Mucosa of descending colon (tissue), 3 donors: ENCODE results near the gene CD69. TPM values are rescaled to one million over a fixed set of nuclear protein-coding genes. Genes with fewer than 3 reads are reported as not detected.

Source experiments
- ATAC-seq: fragments of 200-7000 bp; cut with Tn5 transposase; one replicate; pipeline ENCODE4 v1.9.1; 2020; ENCODE audit warnings: mild to moderate bottlenecking, moderate library complexity
- DNase-seq, 3 donors: peaks; one replicate each; pipeline ENCODE4 v3.0.0-alpha.2; 2020
- H3K36me3 ChIP-seq: fragments of 200-600 bp; one replicate; pipeline ENCODE4 v1.8.0; 2021; ENCODE audit warnings: low read depth, mild to moderate bottlenecking
- H3K4me1 ChIP-seq: fragments of 200-600 bp; one replicate; pipeline ENCODE4 v1.8.0; 2021; ENCODE audit warnings: low read depth, mild to moderate bottlenecking
- H3K4me3 ChIP-seq: fragments of 200-600 bp; one replicate; pipeline ENCODE4 v1.8.0; 2021; ENCODE audit warnings: mild to moderate bottlenecking
- H3K9me3 ChIP-seq: fragments of 200-600 bp; one replicate; pipeline ENCODE4 v1.8.0; 2021; ENCODE audit warnings: mild to moderate bottlenecking
- intact Hi-C, 2 donors: fragments of 100-400 bp; cut with DNase I in 1 of 2; cut with micrococcal nuclease in 1 of 2; formaldehyde crosslinking; loops; one replicate each; pipeline versions ENCODE4 v1.11.0 to v1.11.1; 2022; cut with DNase I, micrococcal nuclease
- total RNA-seq, 3 donors: library from RNA; stranded (reverse); fragmentation: NEBNext Ultra II Directional in 2 of 3; extraction: Animal tissue kit (Norgen Biotek cat#: 25700) in 2 of 3; gene quantifications; one replicate each; pipeline versions ENCODE4 v1.2.1 to v1.2.4, GENCODE V29; 2021 to 2023
- TF ChIP-seq, protein P1 (sequence below): fragments of 200-600 bp; IDR thresholded peaks from one replicate; pipeline ENCODE4 v1.8.0; 2022; ENCODE audit warnings: antibody characterized with exemption, mild to moderate bottlenecking
- donor health status: DM: no; HTN: no; CAD: no; lungs with moderate emphysema.
- donor health status: DM: no; HTN: no; CAD: no.
- donor health status: DM: no; HTN: yes; CAD: no.

The CD69 gene
- total RNA-seq, 3 donors from 2014 or later: 2.4 to 4.7 (median 3.2) TPM

DNA sequence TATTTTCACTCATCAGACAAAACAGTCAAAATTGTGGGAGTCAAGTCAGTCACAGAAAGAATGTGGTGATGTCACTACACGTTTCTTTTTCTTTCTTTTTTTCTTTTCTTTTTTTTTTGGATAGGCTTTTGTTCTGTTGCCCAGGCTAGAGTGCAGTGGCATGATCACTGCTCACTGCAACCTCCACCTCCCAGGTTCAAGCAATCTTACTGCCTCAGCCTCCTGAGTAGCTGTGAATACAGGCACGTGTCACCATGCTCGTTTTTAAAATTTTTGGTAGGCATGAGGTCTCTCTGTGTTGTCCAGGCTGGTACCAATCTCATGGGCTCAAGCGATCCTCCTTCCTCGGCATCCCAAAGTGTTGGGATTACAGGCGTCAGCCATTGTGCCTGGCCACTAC, 30.1 kb downstream of the CD69 start:
- Histone ChIP-seq H3K36me3 (no peaks in the 10 kb centered on the region), H3K9me3 (no peaks in the 10 kb centered on the region), H3K4me1 (no peaks in the 10 kb centered on the region), H3K4me3 (no peak overlapping the region)
- TF ChIP-seq, protein P1, sequence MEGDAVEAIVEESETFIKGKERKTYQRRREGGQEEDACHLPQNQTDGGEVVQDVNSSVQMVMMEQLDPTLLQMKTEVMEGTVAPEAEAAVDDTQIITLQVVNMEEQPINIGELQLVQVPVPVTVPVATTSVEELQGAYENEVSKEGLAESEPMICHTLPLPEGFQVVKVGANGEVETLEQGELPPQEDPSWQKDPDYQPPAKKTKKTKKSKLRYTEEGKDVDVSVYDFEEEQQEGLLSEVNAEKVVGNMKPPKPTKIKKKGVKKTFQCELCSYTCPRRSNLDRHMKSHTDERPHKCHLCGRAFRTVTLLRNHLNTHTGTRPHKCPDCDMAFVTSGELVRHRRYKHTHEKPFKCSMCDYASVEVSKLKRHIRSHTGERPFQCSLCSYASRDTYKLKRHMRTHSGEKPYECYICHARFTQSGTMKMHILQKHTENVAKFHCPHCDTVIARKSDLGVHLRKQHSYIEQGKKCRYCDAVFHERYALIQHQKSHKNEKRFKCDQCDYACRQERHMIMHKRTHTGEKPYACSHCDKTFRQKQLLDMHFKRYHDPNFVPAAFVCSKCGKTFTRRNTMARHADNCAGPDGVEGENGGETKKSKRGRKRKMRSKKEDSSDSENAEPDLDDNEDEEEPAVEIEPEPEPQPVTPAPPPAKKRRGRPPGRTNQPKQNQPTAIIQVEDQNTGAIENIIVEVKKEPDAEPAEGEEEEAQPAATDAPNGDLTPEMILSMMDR: no peak
- ATAC-seq (no peak), DNase-seq (no peak)
- intact Hi-C loops: no loop called here

DNA sequence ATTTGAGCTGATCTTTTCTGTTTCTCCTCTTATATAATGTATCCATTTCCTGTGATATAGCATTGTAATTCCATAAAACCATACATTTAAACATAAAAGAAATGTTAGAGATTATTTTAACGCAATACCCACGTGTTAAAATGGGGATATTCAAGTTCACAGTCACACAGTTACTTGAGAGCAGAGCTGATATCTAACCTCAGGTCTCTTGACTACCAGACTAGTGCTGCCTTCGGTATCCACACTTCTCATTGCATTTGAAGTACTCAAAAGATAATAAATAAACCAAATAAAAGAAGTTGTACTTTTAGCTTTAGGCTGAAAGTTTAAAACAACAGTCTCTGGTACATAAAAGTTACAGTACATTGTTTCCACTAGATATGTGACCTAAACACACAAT, 30.7 kb downstream of the CD69 start:
- no peak for ATAC-seq
- intact Hi-C loops: no loop called here
- H3K9me3 ChIP-seq: no peaks in the 10 kb centered on the region
- no peaks in the 10 kb centered on the region for H3K4me1 ChIP-seq
- no peak for DNase-seq
- TF ChIP-seq, protein P1: no peak
- no peak overlapping the region for H3K4me3 ChIP-seq
- H3K36me3 ChIP-seq: no peaks in the 10 kb centered on the region

DNA sequence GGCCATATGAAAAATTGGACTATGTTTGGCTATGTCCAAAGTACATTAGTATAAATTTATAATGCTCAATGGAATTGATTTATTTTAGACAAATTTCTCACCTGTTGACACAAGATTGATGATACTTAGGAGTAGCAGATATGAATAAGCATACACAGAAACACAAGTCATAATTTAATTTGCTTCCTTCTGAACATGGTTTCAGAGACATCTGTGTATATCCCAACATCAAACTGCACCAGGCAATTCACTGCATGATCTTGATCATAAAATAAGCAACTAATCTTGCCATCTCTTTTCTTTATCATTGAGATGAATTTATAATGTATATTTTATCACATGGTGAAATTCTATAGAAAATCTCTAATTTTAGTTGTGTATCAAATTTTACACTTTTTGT, 31.6 kb downstream of the CD69 start:
- Histone ChIP-seq H3K4me3 (no peak overlapping the region), H3K9me3 (no peaks in the 10 kb centered on the region), H3K36me3 (no peaks in the 10 kb centered on the region), H3K4me1 (no peaks in the 10 kb centered on the region)
- TF ChIP-seq, protein P1: no peak
- intact Hi-C loops: no loop called here
- ATAC-seq (no peak), DNase-seq (no peak)

DNA sequence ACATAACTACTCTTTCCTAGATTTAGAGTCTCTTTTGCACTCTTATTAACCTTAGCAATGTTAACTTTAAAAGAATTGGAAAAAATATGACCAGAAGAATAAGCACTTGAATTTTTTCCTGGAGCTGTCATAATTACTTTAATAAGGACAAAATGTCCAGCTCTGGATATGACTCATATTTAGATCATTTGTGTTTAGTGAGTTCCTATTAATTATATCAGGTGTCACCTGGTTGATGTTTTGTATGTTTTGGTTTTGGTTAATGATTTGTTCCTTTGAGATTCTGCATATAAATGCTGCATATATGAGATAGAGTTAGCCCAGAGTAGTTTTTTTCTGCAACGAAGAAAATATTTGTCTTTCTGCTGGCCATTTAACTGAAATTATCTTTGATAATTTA, 32.9 kb downstream of the CD69 start:
- TF ChIP-seq, protein P1: no peak
- Histone ChIP-seq H3K4me3 (no peak overlapping the region), H3K36me3 (no peaks in the 10 kb centered on the region), H3K9me3 (no peaks in the 10 kb centered on the region), H3K4me1 (no peaks in the 10 kb centered on the region)
- DNase-seq: no peak
- no peak for ATAC-seq
- intact Hi-C loops: no loop called here

DNA sequence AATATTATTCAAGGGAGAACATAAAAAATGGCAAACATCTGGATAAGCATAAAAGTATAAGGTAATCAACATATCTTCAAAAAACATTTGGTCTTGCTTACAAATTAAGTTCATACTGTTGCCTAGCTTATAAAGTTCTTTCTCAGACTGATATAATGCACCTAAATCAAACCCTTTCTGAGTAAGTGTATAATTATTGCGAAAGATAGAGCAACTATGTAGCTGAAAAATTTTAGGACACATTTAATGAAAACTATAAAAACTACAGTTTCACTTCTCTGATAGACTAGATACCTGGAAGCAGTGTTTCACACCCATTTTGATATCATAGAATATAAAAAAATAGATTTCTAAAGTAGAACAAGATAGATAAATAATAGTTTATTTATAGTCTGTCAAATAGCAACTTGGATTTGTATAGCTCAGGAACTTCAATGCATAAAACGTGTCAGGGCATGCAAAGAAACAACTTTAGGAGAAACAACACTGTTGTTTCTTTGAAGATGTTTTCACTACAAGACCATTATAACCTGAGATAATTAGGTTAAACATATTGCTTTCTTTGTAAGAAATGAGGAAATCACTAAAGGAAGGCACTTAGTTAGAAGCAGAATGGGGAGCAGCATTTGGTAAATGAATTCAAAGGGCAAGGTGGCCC, 35.4 kb downstream of the CD69 start:
- H3K9me3 ChIP-seq: no peaks in the 10 kb centered on the region
- H3K4me1 ChIP-seq: no peaks in the 10 kb centered on the region
- no peak for ATAC-seq
- intact Hi-C loops: no loop called here
- no peaks in the 10 kb centered on the region for H3K36me3 ChIP-seq
- no peak for DNase-seq
- TF ChIP-seq, protein P1: no peak
- no peak overlapping the region for H3K4me3 ChIP-seq

DNA sequence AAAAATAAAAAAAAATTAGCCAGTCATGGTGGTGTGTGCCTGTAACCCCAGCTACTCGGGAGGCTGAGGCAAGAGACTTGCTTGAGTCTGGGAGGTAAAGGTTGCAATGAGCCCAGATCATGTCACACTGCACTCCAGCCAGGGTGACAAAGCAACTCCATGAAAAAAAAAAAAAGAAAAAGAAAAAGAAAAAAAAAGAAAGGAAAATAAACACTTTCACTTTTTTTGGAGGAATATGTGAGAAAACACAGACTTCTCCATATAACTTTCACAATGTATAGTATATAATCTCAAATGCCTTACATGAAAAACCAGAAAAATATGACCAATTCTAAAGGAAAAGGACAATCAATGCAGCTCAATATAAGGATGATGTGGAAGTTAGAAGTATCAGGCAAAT, 36.7 kb downstream of the CD69 start:
- Histone ChIP-seq H3K4me3 (no peak overlapping the region), H3K36me3 (no peaks in the 10 kb centered on the region), H3K9me3 (no peaks in the 10 kb centered on the region), H3K4me1 (no peaks in the 10 kb centered on the region)
- intact Hi-C loops: no loop called here
- TF ChIP-seq, protein P1: no peak
- DNase-seq: no peak
- ATAC-seq: no peak
